Measurements from ENCODE around the gene JAK1.

JAK1 gene

DNA sequence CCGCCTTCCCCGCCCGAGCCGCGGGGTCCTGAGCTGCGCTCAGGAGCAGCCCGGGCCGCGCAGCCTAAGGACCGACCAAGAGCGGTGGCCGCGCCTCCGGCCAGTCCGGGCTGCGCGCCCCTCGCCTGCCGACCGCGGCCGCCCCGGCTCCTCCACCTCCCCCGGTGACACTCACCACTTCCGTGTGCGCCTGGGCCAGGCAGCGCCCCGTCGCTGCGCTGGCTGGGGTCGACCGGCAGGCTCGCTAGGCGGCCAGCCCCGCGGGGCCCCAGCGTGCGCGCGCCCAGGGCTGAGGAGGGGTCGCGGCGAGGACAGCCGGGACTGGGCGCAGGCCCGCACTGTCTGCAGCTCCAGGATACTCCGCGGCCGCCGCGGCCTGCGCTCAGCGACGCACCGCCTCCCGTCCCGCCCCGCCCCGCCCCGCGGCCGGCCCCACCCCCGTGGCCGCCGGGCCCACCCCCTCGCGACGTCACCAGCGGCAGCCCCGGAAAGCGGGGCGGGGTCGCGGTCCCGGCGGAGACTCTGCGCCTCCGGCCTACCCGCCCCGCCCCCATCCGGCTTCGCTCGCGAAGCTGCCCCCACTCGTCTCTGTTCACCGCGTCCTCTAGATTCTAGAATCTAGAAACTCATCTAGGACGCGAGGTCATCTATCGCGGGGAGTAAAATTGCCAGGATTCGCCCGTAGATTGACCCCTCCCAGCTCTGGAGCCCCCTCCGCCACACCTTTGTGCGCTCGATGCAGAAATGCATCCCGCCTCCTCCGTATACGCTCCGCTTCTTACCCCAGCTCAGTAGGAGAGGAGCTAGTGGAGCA, at the start of gene JAK1:
Gene JAK1 (minus strand): TSS at position 392 of the 814 bp plus-strand sequence. CDS start 80,285 bp downstream, outside the sequence.
- in situ Hi-C loops (cut with MboI; ENCODE audit: low sequenced_read_pairs, unreplicated experiment): loop anchor here (10.0 kb wide), 1 partner anchor 72 kb away; no protein-coding TSS in a partner anchor
- TF ChIP-seq, protein P1, sequence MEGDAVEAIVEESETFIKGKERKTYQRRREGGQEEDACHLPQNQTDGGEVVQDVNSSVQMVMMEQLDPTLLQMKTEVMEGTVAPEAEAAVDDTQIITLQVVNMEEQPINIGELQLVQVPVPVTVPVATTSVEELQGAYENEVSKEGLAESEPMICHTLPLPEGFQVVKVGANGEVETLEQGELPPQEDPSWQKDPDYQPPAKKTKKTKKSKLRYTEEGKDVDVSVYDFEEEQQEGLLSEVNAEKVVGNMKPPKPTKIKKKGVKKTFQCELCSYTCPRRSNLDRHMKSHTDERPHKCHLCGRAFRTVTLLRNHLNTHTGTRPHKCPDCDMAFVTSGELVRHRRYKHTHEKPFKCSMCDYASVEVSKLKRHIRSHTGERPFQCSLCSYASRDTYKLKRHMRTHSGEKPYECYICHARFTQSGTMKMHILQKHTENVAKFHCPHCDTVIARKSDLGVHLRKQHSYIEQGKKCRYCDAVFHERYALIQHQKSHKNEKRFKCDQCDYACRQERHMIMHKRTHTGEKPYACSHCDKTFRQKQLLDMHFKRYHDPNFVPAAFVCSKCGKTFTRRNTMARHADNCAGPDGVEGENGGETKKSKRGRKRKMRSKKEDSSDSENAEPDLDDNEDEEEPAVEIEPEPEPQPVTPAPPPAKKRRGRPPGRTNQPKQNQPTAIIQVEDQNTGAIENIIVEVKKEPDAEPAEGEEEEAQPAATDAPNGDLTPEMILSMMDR (IDR thresholded peaks at IDR 0.05; ENCODE audit: borderline replicate concordance, control extremely low read depth, extremely low read depth, insufficient read depth, missing control alignments): no peak
- peak; percentile 98 for DNase-seq (ENCODE audit: low spot score)

DNA sequence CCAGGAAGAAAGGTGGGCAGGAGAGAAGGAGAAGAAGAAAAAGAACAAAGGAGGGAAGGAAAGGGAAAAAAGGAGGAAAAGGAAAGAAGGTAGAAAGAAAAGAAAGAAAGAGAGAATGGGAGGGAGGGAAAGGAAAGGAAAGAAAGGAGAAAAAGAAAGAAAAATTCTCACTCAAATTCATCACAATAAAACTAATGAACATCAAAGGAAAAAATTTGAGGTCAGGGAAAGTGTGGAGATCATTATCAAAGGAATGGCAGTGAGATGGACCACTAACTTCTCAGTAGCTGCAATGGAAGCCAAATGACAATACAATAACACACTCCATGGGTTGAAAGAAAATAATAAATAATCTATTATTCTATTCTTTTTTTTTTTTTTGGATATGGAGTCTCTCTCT, 48.0 kb upstream of the JAK1 start:
- TF ChIP-seq, protein P1 (IDR thresholded peaks at IDR 0.05; ENCODE audit: borderline replicate concordance, control extremely low read depth, extremely low read depth, insufficient read depth, missing control alignments): no peak
- DNase-seq (ENCODE audit: low spot score): no peak
- in situ Hi-C loops (cut with MboI; ENCODE audit: low sequenced_read_pairs, unreplicated experiment): no loop called here

DNA sequence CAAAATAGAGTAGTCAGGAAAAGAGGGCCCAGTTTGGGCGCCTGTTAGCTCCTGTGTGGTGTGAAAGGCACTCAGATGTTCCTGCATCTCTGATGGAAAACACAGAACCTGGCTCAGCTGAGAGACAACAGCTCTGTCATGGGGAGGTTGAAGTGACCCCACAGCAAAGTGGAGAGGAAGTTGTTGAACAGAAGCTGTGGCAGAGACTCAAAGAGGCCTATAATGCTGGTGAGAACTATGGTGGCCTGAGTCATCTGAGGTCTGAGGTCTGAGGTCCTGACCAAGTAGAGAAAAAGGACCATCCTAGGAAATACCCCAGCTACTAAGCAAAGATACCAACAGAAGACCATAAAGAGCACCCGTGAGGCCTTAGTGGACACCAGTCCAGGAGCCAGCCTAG, 45.6 kb upstream of the JAK1 start:
- DNase-seq (ENCODE audit: low spot score): no peak
- TF ChIP-seq, protein P1 (IDR thresholded peaks at IDR 0.05; ENCODE audit: borderline replicate concordance, control extremely low read depth, extremely low read depth, insufficient read depth, missing control alignments): no peak
- in situ Hi-C loops (cut with MboI; ENCODE audit: low sequenced_read_pairs, unreplicated experiment): no loop called here

DNA sequence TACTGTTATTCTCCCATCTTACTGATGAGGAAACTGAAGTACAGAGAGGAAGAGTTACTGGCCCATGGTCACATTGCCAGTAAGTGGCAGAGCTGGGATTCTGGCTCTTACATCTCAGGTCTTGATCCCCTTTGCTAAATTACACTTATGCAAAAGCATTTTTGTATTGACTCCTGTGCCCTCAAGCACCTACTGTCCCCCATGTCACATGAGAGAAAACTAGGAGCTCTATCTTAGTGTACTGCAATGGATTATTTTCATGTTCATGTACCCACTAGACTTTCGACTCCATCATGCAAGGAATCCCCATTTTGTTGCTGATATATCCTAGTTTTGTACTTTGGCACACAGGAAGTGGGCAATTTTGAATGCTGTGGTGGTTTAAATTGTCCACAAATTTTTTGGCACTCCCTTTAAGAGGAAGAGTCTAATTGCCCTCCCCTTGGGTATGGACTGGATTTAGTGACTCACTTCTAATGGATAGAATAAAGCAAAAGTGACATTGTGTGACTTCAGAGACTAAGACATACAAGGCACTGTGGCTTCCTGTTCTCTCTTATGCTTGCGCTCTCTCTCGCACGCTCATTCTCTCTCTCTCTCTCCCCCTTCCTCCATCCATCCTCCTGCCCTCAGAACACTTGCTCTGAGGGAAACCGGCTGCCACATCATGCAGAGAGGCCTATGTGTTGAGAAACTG, 43.5 kb upstream of the JAK1 start:
- DNase-seq (ENCODE audit: low spot score): no peak
- TF ChIP-seq, protein P1 (IDR thresholded peaks at IDR 0.05; ENCODE audit: borderline replicate concordance, control extremely low read depth, extremely low read depth, insufficient read depth, missing control alignments): no peak
- in situ Hi-C loops (cut with MboI; ENCODE audit: low sequenced_read_pairs, unreplicated experiment): no loop called here

DNA sequence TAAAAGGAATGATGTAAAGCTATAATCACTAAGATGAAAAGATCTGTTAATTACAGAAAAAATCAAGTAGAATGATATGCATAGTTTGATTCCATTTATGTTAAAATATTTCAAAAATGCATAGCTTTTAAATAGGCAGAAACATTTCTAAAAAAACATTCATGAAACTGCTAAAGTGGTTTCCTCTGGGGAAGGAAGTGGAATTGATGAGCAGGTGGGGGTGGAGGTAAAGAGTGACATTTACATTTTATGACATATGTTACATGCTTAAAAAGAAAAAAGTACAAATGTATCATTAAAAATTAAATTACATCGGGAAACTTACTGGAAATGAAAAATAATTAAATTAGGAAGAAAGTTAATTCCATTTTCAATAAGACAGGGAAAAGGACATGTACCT, 42.8 kb upstream of the JAK1 start:
- DNase-seq (ENCODE audit: low spot score): no peak
- in situ Hi-C loops (cut with MboI; ENCODE audit: low sequenced_read_pairs, unreplicated experiment): no loop called here
- TF ChIP-seq, protein P1 (IDR thresholded peaks at IDR 0.05; ENCODE audit: borderline replicate concordance, control extremely low read depth, extremely low read depth, insufficient read depth, missing control alignments): no peak

DNA sequence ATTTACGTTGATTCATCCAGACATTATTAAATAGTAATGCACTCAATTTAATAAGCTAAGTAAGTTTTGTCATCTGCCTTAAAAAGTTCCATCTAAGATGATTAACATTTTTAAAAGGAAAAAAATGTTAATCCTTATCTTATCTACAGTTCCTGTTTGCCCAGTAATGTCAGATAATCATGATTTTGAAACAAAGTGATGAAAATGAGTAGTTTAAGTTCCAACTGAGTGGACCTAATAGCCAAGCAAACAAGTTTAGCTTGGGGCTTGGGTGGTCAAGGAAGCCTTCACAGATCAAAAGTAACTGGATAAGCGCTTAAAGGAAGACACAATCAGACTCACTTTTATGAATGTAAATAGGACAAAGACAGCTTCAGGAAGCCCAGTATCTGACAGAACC, 40.5 kb upstream of the JAK1 start:
- in situ Hi-C loops (cut with MboI; ENCODE audit: low sequenced_read_pairs, unreplicated experiment): no loop called here
- TF ChIP-seq, protein P1 (IDR thresholded peaks at IDR 0.05; ENCODE audit: borderline replicate concordance, control extremely low read depth, extremely low read depth, insufficient read depth, missing control alignments): no peak
- no peak for DNase-seq (ENCODE audit: low spot score)

Data from GM13976 (cell line).